Cardiac muscle cell (in vitro differentiated cells and primary cell): ENCODE results near the gene EHMT1. TPM values are rescaled to one million over a fixed set of nuclear protein-coding genes. Genes with fewer than 3 reads are reported as not detected.
"Not testable (repeated sequence)": the region's sequence is repeated elsewhere in the genome, so short reads cannot be mapped to it uniquely, and the experiment has no call there.

Source experiments
- DNase-seq, 2 donors: peaks; one replicate each; pipeline versions ENCODE4 v3.0.0 to v3.0.0-alpha.2; 2010 to 2017; ENCODE audit warnings: low read depth in 1 of 2, low spot score in 1 of 2
- H3K27ac ChIP-seq: fragments of 200-600 bp; sonication (generic); 2 replicates; pipeline ENCODE4 v1.5.1; 2016
- H3K27me3 ChIP-seq: fragments of 200-600 bp; sonication (generic); 2 replicates; pipeline ENCODE4 v1.6.0; 2016; ENCODE audit warnings: control low read depth
- H3K36me3 ChIP-seq: fragments of 200-600 bp; sonication (generic); 2 replicates; pipeline ENCODE4 v1.5.1; 2016; ENCODE audit warnings: control low read depth
- H3K4me1 ChIP-seq: fragments of 200-600 bp; sonication (generic); 2 replicates; pipeline ENCODE4 v1.8.1; 2017; ENCODE audit warnings: low read depth, mild to moderate bottlenecking, mixed run types
- H3K4me3 ChIP-seq: fragments of 200-600 bp; sonication (generic); 2 replicates; pipeline ENCODE4 v1.5.1; 2016; ENCODE audit warnings: mild to moderate bottlenecking
- H3K9me3 ChIP-seq: fragments of 200-600 bp; sonication (generic); 2 replicates; pipeline ENCODE4 v1.5.1; 2017; ENCODE audit warnings: low read depth, mild to moderate bottlenecking, control low read depth
- CTCF ChIP-seq: IDR thresholded peaks from 2 replicates; pipeline ENCODE4 v1.5.1; 2012; ENCODE audit warnings: low read depth, mild to moderate bottlenecking, low read length
- polyA plus RNA-seq: library from polyadenylated mRNA; unstranded; fragments of >200 nt; fragmentation: Nextera tagmentation; extraction: Ambion mirVana; gene quantifications from 2 replicates; pipeline ENCODE4 v1.2.1, GENCODE V29; 2016
- total RNA-seq: library from RNA; depleted of rRNA; stranded (reverse); fragments of >200 nt; gene quantifications from 2 replicates; pipeline ENCODE4 v1.2.3, GENCODE V29; 2016

EHMT1 gene
- total and polyA plus RNA-seq, 2 experiments from 2014 or later: 55.5 to 93.8 TPM

DNA sequence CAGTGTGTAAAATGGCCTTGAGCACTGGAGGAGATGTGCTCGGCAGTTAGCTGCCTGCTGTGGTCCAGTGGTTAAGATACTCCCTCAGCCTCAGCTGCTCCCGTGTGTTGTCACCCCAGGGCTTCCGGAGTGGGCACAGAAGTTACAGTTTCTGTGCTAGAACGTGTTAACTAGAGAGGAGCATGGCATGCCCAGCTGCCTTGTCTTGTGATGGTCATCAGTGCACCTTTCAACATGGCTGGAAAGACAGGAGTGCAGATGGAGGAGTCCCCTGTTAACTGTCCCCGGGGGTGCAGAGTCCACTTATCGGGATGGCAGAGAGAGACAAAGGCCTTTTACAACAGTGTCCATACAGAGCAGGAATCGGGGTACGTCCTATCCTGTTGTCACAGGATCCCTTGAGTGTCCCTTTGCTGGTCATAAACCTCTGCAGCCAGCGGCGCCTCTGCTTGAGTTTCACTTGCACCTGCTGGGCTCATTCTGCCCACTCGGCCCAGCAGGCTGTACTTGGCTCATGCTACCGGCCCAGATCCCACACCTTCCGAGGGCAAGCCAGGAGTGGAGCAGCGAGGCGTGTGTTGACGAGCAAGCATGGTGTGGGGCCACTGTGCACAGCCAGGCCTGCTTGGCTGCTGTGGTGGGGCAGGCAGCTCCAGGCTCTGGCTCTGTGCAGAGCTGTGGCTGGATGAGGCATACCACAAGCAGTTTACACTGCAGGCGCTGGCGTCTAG is 112.6 kb downstream of the EHMT1 start:
- H3K4me1 ChIP-seq: no peaks in the 10 kb centered on the region
- H3K36me3 ChIP-seq: peaks cover 11% of the 10 kb centered on the region
- TF ChIP-seq CTCF: no peak
- no peak for DNase-seq
- H3K27me3 ChIP-seq: no peaks in the 10 kb centered on the region
- H3K9me3 ChIP-seq: no peaks in the 10 kb centered on the region
- no peak overlapping the region for H3K4me3 ChIP-seq
- no peak overlapping the region for H3K27ac ChIP-seq

- no peak for DNase-seq
- Histone ChIP-seq H3K9me3 (no peaks in the 10 kb centered on the region), H3K4me3 (no peak overlapping the region), H3K4me1 (no peaks in the 10 kb centered on the region), H3K36me3 (peaks cover 11% of the 10 kb centered on the region), H3K27me3 (no peaks in the 10 kb centered on the region), H3K27ac (no peak overlapping the region)
- TF ChIP-seq CTCF: no peak
Observed at GRCh38 chr9:137731947-137732813, 113.4 kb downstream of the EHMT1 start.

- TF ChIP-seq CTCF: no peak
- no peak overlapping the region for H3K27ac ChIP-seq
- H3K36me3 ChIP-seq: peaks cover 11% of the 10 kb centered on the region
- H3K4me1 ChIP-seq: no peaks in the 10 kb centered on the region
- no peaks in the 10 kb centered on the region for H3K27me3 ChIP-seq
- no peak for DNase-seq
- H3K4me3 ChIP-seq: no peak overlapping the region
- H3K9me3 ChIP-seq: no peaks in the 10 kb centered on the region
Observed at GRCh38 chr9:137733429-137733828, 114.6 kb downstream of the EHMT1 start.

GRCh38 chr9:137734181-137734580 is 115.4 kb downstream of the EHMT1 start:
- no peak for DNase-seq
- no peaks in the 10 kb centered on the region for H3K27me3 ChIP-seq
- H3K36me3 ChIP-seq: peaks cover 8% of the 10 kb centered on the region
- no peak overlapping the region for H3K27ac ChIP-seq
- TF ChIP-seq CTCF: no peak
- no peaks in the 10 kb centered on the region for H3K4me1 ChIP-seq
- no peaks in the 10 kb centered on the region for H3K9me3 ChIP-seq
- H3K4me3 ChIP-seq: no peak overlapping the region

DNA sequence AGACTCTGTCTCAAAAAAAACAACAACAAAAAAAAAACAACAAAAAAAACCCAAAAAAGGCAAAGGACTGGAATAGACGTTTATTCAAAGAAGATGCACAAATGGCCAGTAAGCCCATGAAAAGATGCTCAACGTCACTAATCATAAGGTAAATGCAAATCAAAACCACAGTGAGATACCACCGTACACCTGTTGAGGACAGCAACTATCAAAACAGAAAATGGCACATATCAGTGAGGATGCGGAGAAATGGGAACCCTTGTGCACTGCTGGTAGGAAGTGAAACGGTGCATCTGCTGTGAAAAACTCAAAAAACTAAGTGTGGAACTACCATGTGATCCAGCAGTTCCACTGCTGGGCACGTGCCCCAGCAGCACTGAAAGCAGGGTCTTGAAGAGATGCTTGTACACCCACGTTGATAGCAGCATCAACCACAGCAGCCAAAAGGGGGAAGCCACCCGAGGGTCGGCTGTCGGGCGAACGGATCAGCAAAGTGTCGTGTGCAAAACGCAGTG is 119.4 kb downstream of the EHMT1 start:
- H3K9me3 ChIP-seq, H3K27me3 ChIP-seq, H3K4me3 ChIP-seq, H3K27ac ChIP-seq, H3K4me1 ChIP-seq, DNase-seq, H3K36me3 ChIP-seq: not testable (repeated sequence)

GRCh38 chr9:137738703-137739102 is 119.9 kb downstream of the EHMT1 start:
- H3K4me3 ChIP-seq: no peak overlapping the region
- H3K27ac ChIP-seq: no peak overlapping the region
- no peak for DNase-seq
- H3K9me3 ChIP-seq: no peaks in the 10 kb centered on the region
- peaks cover 6% of the 10 kb centered on the region for H3K36me3 ChIP-seq
- TF ChIP-seq CTCF: no peak
- H3K4me1 ChIP-seq: peaks cover 5% of the 10 kb centered on the region
- H3K27me3 ChIP-seq: no peaks in the 10 kb centered on the region
